ENCODE results near the gene OR8G1. TPM values are rescaled to one million over a fixed set of nuclear protein-coding genes. Genes with fewer than 3 reads are reported as not detected.
"Not testable (repeated sequence)": the region's sequence is repeated elsewhere in the genome, so short reads cannot be mapped to it uniquely, and the experiment has no call there.

The OR8G1 gene
- total and polyA plus RNA-seq, 9 of the 15 experiments (the other 6 are each of a cell fraction or from before 2014, with no cell fraction given), result 0.03 to 1.4 (median 0.51) TPM; not detected in 1

DNA sequence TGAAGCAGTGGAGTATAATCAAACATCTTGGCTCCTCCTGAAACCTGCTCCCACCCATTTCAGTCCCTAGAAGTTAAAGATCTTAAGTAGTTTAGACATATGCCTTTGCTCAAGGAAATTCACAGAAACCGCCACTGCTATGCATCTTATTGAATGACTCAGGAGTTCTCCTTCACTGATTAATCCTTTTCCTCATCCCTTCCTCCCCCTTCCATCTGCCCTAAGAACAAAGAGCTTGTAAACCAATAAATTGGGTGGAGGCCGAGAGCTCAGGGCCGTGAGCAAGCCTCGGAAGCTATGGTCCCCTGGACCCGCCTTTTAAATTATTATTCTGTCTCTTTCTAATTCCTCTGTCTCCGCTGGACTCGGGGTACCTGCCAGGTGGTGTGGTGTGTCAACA, 30.0 kb downstream of the OR8G1 start:
- H3K27me3 ChIP-seq (ENCODE audit: control insufficient read depth in 2 of 2, insufficient read depth in 2 of 2, low read length in 2 of 2); intact Hi-C loops (cut with micrococcal nuclease); POLR2A ChIA-PET; H4K20me1 ChIP-seq (replicated peaks; ENCODE audit: control insufficient read depth, insufficient read depth, low read length); in situ Hi-C loops (cut with MboI); BruUV-seq (replicated peaks); H2AFZ ChIP-seq (ENCODE audit: low read depth, low read length); H3K9ac ChIP-seq (ENCODE audit: insufficient read depth in 1 of 2, low read depth in 2 of 2, low read length in 2 of 2); H3K4me1 ChIP-seq (replicated peaks in 1 of 2; ENCODE audit: control insufficient read depth in 2 of 2, insufficient read depth in 2 of 2, low read length in 2 of 2); H3K9me3 ChIP-seq (replicated peaks; ENCODE audit: control insufficient read depth, insufficient read depth, low read depth, low read length); H3K4me3 ChIP-seq; ATAC-seq; FAIRE-seq; CTCF ChIA-PET (ENCODE audit: low intra/inter-chr PET ratio); H3K36me3 ChIP-seq (ENCODE audit: control insufficient read depth, insufficient read depth, low read length); H3K9me1 ChIP-seq (ENCODE audit: control insufficient read depth, insufficient read depth, low read length); H3K79me2 ChIP-seq (ENCODE audit: control insufficient read depth, insufficient read depth, low read length): not testable (repeated sequence)
- Histone ChIP-seq H3K4me2 (ENCODE audit: insufficient read depth, low read length) (0 out of 2 replicates have a peak overlapping the region, but pooled peaks have one; percentile 10), H3K27ac (ENCODE audit: extremely low read depth, low read depth, low read length) (peak overlapping the region; percentile 37; the same call in 1 of the 3 replicates)
- 35% methylated on average over 7 of the region's 7 CpGs for WGBS (ENCODE audit: insufficient coverage, low coverage, missing lambda C conversion rate)
- TF ChIP-seq C11orf30 (IDR thresholded peaks at IDR 0.05; ENCODE audit: low read depth), result peak; percentile 41; the same call in 1 of the 2 replicates
- TF ChIP-seq MAFF (IDR thresholded peaks at IDR 0.05; ENCODE audit: low read length), result peak; percentile 14; the same call in 1 of the 2 replicates
- TF ChIP-seq, protein P1, sequence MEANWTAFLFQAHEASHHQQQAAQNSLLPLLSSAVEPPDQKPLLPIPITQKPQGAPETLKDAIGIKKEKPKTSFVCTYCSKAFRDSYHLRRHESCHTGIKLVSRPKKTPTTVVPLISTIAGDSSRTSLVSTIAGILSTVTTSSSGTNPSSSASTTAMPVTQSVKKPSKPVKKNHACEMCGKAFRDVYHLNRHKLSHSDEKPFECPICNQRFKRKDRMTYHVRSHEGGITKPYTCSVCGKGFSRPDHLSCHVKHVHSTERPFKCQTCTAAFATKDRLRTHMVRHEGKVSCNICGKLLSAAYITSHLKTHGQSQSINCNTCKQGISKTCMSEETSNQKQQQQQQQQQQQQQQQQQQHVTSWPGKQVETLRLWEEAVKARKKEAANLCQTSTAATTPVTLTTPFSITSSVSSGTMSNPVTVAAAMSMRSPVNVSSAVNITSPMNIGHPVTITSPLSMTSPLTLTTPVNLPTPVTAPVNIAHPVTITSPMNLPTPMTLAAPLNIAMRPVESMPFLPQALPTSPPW (CRISPR knock-in tag; IDR thresholded peaks at IDR 0.05), result 0 out of 2 replicates have a peak, but pooled peaks have one; percentile 20
- TF ChIP-seq FOSL1 (tag; conservative IDR thresholded peaks at IDR 0.05), result peak; percentile 50
- peak; percentile 76 for TF ChIP-seq NFE2 (IDR thresholded peaks at IDR 0.05; ENCODE audit: low read depth)
- TF ChIP-seq MAFG (tag; conservative IDR thresholded peaks at IDR 0.05), result peak; percentile 36; the same call in 1 of the 2 replicates
- peak in 1 of 4 experiments; percentile 28 for DNase-seq (ENCODE audit: extremely low read depth in 1 of 4, low spot score in 3 of 4)

All from K562 (cell line).